ENCODE measurements around the gene CPEB2.

DNA sequence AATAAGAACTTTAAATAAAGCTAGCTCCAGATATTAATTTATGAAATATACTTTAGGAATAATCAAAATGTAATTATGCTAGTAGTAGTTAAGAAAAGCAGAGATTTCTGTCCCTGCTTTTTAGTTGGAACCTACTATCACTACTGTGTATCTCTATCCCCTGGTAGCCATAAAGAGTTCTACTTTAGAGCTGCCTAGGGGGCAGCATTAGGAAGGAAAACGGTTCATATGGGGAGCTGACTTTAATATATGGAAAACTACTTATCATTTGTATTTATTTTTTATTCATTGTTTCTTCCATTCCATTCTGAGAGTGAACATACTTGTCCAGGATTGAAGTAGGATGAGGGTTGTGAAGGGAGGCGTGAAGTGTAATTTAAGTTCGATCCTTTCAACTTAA lies 40.9 kb downstream of the CPEB2 start:
- no peak for TF ChIP-seq POLR2A (IDR thresholded peaks at IDR 0.05)
- TF ChIP-seq, protein P1, sequence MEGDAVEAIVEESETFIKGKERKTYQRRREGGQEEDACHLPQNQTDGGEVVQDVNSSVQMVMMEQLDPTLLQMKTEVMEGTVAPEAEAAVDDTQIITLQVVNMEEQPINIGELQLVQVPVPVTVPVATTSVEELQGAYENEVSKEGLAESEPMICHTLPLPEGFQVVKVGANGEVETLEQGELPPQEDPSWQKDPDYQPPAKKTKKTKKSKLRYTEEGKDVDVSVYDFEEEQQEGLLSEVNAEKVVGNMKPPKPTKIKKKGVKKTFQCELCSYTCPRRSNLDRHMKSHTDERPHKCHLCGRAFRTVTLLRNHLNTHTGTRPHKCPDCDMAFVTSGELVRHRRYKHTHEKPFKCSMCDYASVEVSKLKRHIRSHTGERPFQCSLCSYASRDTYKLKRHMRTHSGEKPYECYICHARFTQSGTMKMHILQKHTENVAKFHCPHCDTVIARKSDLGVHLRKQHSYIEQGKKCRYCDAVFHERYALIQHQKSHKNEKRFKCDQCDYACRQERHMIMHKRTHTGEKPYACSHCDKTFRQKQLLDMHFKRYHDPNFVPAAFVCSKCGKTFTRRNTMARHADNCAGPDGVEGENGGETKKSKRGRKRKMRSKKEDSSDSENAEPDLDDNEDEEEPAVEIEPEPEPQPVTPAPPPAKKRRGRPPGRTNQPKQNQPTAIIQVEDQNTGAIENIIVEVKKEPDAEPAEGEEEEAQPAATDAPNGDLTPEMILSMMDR (IDR thresholded peaks at IDR 0.05): peak in 1 of 6 experiments; percentile 19

Data from esophagus squamous epithelium (tissue), 4 donors.